HG03442 (cell line): ENCODE results near the gene CRYM.
A peak's percentile ranks its signal among the peaks of the same experiment; 100 is the strongest.
"Not testable (repeated sequence)": the region's sequence is repeated elsewhere in the genome, so short reads cannot be mapped to it uniquely, and the experiment has no call there.

Source experiments
- ATAC-seq: cut with Tn5 transposase; IDR thresholded peaks from one replicate; pipeline ENCODE4 v1.9.1; 2021; ENCODE audit warnings: mild to moderate bottlenecking, moderate library complexity; ENCODE audit not compliant: unreplicated experiment

Gene CRYM

DNA sequence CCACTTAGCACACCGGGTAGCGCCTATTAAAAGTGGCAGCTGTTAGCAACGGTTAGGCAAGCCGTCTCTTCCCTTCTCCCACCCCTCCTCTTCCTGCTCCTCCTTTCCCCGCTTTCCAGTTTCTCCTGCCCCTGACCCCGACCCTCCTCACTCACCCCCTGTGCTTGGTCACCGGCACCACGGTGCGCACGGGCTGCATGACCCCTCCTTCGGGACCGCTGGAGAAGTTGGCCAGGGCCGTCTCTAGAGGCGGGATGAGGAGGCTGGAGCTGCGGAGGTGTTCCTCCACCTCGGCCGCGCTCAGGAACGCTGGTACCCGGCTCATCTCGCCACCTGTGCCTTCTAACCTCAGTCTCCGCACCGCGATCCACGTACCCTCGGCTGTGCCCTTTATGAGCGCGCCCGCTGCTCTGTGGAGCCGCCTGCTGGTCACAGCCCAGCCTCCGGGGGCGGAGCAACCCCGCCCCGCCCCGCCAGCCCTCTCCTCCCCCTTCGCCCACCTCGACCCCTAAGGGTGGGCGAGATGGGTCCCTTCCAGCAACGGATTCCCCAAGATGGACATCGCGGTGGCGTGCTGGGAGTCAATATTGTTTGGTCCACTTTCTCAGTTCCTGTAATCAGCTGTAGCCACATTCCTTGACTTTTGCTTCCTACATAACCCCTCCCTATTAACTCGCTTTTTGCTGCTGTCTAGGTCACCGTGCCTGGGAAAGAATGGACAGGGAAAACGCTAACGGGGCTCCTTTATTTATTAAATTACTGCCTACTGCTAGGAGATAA is at the start of gene CRYM:
TSS of gene CRYM (minus strand) at position 364 of the 780 bp plus-strand sequence. CDS start at position 325, 39 bp downstream.
- ATAC-seq, result no peak

DNA sequence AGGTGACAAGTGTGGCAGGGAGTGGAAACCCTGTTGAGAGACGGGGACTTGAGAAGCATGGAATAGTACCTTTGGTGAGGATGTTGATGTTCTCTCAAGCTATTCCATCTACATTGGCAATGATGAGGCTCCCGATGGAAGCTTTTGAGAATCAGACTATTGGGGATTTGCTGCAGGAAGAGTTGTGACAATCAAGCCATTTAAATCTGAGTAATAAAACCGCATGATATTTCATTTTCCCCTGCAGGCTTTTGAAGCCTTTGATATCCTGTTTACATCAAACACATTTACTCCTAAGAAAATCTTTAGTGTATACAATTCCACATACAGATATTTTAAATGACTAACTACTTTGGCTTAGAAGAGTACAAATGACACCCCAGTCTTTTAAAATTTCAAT is 49.0 kb upstream of the CRYM start:
- no peak for ATAC-seq

- no peak for ATAC-seq
These were observed 48.4 kb upstream of the CRYM start for GRCh38 chr16:21326459-21326858.

- no peak for ATAC-seq
These were observed 46.2 kb upstream of the CRYM start for GRCh38 chr16:21324267-21324666.

- ATAC-seq, result not testable (repeated sequence)
These were observed 44.2 kb upstream of the CRYM start for GRCh38 chr16:21322251-21322650.

DNA sequence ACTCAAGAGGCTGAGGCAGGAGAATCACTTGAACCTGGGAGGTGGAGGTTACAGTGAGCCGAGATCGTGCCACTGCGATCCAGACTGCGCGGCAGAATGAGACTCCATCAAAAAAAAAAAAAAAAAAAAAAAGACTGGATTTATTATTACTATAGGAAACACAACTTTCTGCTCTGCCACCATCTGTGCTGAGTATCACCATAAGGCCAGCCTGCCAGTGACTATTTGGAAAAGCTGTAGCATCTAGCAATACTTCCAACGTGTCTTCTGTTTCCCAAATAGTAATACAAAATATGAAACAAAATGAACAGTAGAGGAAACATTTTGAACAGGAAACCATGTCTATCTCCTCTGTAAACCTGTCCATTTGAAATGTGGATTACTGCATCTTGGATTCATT is 43.6 kb upstream of the CRYM start:
- ATAC-seq, result no peak

- no peak for ATAC-seq
These were observed 36.2 kb upstream of the CRYM start for GRCh38 chr16:21314339-21314738.

GRCh38 chr16:21312863-21313372 is 34.8 kb upstream of the CRYM start:
- not testable (repeated sequence) for ATAC-seq

DNA sequence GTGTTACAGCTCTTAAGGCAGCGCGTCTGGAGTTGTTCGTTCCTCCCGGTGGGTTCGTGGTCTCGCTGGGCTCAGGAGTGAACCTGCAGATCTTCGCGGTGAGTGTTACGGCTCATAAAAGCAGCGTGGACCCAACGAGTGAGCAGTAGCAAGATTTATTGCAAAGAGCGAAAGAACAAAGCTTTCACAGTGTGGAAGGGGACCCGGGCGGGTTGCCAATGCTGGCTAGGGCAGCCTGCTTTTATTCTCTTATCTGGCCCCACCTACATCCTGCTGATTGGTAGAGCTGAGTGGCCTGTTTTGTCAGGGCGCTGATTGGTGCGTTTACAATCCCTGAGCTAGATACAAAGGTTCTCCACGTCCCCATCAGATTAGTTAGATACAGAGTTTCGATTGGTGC is 34.0 kb upstream of the CRYM start:
- not testable (repeated sequence) for ATAC-seq

DNA sequence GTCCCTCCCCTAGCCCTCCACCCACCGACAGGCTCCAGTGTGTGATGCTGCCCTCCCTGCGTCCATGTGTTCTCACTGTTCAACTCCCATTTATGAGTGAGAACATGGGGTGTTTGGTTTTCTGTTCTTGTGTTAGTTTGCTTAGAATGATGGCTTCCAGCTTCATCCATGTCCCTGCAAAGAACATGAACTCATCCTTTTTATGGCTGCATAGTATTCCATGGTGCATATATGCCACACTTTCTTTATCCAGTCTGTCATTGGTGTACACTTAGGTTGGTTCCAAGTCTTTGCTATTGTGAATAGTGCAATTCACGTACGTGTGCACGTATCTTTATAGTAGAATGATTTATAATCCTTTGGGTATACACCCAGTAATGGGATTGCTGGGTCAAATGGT is 28.6 kb upstream of the CRYM start:
- not testable (repeated sequence) for ATAC-seq

DNA sequence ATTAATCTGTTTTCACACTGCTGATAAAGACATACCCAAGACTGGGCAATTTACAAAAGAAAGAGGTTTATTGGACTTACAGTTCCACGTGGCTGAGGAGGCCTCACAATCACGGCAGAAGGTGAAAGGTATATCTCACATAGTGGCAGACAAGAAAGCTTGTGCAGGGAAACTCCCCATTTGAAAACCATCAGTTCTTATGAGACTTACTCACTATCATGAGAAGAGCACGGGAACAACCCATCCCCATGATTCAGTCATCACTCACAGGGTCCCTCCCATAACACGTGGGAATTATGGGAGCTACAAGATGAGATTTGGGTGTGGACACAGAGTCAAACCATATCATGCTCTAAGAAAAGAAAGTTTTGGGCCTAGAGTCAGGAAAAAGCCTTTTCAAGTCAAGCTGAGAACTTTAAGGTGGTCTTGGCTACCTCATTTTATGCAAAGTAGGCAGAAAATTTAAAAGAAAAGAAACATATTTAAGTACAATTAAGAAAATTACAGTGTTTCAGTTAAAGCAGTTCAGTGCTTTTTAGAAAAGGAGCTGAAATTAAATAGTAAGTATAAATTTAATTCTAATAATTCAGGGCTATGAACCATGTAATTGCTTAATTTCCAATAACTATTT is 24.9 kb upstream of the CRYM start:
- no peak for ATAC-seq

DNA sequence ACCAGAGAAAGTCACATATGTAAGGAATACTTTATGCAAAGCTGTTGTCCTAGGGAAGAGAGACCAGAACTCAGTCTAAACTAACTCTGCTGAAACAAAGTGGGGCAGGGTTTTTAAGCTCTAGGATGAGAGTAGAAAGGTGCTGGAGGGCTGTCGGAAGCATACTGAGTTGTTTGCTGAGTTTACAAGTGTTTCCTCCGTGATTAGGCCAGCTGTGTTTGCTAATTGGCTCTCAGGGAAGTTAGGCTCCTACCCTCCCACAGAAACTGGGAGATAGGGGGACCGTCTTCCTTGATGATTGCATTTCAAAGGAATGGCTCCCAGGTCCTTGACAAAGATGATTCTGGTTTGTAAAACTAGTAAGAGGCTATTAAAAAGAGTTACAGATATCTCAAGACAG is 24.4 kb upstream of the CRYM start:
- ATAC-seq, result no peak

DNA sequence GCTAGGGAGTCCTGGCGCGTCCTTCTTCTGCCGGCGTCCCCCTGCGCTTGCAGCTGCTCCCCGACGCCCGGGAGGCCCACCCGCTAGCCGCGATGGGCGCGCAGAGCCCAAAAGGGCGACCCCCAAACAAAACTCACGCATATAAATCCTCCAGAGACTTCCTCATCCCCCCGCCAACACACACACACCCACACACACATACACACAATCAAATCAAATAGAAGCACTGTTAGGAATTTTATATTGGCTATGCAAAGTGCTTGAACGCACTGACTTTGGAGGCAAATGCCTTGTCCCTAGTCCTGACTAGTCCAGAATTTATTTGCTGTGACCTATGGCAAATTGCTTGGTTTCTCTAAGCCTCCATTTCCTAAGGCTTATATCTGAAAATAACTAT is 23.8 kb upstream of the CRYM start:
- no peak for ATAC-seq

GRCh38 chr16:21301168-21301894 is 23.2 kb upstream of the CRYM start:
- ATAC-seq, result peak; percentile 45

DNA sequence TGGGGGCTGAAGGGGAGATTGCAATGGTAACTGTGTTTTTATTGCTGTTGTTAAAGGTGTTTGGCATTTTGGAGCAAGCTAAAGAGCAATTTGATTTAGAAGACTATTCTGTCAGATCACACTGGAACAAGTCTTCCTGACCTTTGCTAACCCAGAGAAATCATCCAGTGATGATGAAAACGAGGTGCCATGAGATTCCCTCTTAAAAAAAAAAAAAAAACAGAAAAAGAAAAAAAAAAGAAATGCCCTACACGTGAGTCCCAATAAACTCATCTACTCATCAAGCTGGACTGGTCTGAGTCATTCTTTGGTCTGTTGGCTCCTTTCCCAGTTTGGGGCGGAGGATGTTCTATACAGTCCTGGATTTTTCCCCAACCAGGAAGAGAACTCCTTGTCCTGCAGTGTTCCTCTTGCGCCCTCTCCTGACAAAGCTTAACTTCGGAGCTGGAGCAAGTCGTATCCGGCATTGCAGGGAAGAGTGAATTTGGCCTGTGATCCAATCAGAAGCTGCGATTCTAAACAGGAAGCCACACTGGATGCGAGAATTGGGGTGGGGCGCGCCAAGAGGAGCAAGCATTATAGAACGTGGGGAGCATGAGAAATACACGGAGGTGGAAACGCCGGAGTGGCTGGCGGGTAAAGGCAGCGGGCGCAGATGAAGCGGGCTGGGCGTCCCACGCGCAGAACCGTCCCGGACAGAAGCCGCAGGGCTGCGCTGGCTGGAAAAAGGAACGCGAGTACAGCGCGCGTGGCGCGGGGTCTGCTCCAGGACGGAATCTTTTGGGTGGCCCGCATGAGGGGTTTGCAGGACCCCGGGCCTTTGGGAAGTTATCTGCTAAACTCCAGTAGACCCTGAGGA is 22.4 kb upstream of the CRYM start:
- peak; percentile 43 for ATAC-seq

DNA sequence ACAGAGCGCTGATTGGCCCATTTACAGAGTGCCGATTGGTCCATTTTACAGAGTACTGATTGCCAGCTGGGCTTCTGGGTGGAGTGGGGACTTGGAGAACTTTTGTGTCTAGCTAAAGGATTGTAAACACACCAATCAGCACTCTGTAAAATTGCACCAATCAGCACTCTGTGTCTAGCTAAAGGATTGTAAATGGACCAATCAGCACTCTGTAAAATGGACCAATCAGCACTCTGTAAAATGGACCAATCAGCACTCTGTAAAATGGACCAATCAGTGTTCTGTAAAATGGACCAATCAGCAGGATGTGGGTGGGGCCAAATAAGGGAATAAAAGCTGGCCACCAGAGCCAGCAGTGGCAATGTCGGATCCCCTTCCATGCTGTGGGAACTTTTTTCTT is 11.7 kb upstream of the CRYM start:
- ATAC-seq, result not testable (repeated sequence)

DNA sequence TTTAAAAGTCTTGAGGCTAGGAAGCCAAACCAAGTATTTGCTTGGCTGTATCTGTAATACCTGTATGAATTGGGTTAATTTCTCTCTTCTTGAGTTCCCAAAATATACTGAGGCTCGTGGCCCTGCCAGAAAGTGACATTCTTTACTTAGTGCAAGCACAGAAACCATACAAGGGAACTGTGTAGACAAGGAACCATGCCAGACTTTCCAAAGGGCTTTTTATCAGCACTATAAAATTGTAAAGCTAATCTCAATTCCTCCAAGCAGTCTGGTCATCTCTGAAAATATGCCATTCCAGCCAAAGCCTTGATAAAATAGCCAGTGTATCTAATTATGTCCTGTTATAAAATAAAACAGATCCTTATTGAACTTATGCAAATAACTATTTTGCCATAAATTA is 7.2 kb upstream of the CRYM start:
- ATAC-seq, result no peak

GRCh38 chr16:21284414-21284813 is 6.3 kb upstream of the CRYM start:
- ATAC-seq, result no peak

DNA sequence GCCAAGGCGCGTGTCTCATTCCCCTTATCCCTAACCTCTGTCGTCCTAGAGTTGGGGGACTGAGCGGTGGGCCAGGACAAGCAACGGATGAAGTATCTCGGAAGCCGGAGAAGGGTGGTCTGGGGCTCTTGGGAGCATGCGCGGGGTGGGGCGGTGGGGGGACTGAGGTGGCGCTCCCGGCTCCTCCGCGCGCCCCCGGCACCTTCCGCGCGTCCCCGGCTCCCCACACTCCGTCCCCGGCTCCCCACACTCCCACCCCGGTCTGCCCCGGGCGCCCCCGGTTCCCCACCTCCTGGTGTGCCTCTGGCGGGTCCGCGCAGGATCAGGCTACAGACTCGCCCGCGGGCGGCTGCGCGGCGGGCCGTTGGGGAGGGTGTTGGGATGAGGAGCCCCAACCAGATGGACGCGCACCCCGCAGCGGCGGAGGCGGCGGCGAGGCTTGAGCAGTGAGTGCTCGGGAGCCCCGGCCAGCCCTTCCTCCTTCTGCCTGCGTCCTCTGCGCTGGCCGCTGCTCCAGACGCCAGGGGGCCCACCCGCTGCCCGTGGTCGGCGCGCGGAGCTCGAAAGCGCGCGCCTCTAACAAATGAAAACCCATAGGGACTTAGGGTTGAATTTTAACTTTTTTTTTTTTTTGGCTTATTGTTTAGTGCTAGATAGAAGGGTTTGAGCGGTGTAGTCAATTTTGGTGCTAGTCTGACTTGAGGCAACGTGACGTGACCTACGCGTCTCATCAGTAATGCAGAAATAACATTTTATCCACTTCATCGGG is 5.6 kb upstream of the CRYM start:
- no peak for ATAC-seq
